Gastrocnemius medialis (tissue), 4 donors: ENCODE data around the gene ST8SIA2. TPM values are rescaled to one million over a fixed set of nuclear protein-coding genes. Genes with fewer than 3 reads are reported as not detected.

ENCODE experiments used
- ATAC-seq, 2 donors: fragments of 150-250 bp; one replicate each; pipeline ENCODE4 v1.9.1; 2016
- DNase-seq, 2 donors: peaks; one replicate each; pipeline ENCODE4 v3.0.0-alpha.2; 2019
- H3K27ac ChIP-seq, 4 donors: fragments of 200-600 bp; sonication (generic); 1 replicate in 1 of 4; 2 replicates in 3 of 4; pipeline ENCODE4 v1.5.1; 2016 to 2018; ENCODE audit warnings: mild to moderate bottlenecking in 2 of 4, moderate library complexity in 1 of 4
- H3K27me3 ChIP-seq, 3 donors: fragments of 200-600 bp; sonication (generic) in 2 of 3; 1 replicate in 1 of 3; 2 replicates in 2 of 3; pipeline versions ENCODE4 v1.5.1 to v1.6.0; 2016 to 2019; ENCODE audit warnings: mild to moderate bottlenecking in 1 of 3, moderate library complexity in 1 of 3
- H3K36me3 ChIP-seq, 2 donors: fragments of 200-600 bp; sonication (generic) in 1 of 2; one replicate each; pipeline ENCODE4 v1.5.1; 2017 to 2018
- H3K4me1 ChIP-seq, 2 donors: fragments of 200-600 bp; sonication (generic) in 1 of 2; one replicate each; pipeline ENCODE4 v1.5.1; 2016 to 2017; ENCODE audit warnings: mild to moderate bottlenecking in 2 of 2
- H3K4me3 ChIP-seq, 4 donors: fragments of 200-600 bp; sonication (generic) in 3 of 4; 1 replicate in 1 of 4; 2 replicates in 3 of 4; pipeline ENCODE4 v1.5.1; 2016 to 2019; ENCODE audit warnings: mild to moderate bottlenecking in 2 of 4
- H3K9me3 ChIP-seq, 3 donors: fragments of 200-600 bp; sonication (generic) in 2 of 3; 1 replicate in 1 of 3; 2 replicates in 2 of 3; pipeline ENCODE4 v1.5.1; 2016 to 2019
- POLR2A ChIP-seq, 2 donors: fragments of 450-650 bp; IDR thresholded peaks; one replicate each; pipeline ENCODE4 v1.6.1; 2017; ENCODE audit warnings: antibody characterized with exemption in 2 of 2, mild to moderate bottlenecking in 2 of 2, moderate library complexity in 2 of 2
- in situ Hi-C, 4 donors: fragments of 200-750 bp; cut with MboI; loops; one replicate each; pipeline versions ENCODE4 v1.15.0 to v1.8.0; 2017; ENCODE audit warnings: low sequenced_read_pairs in 4 of 4
- intact Hi-C: fragments of 100-400 bp; cut with DNase I; formaldehyde crosslinking; loops from one replicate; pipeline ENCODE4 v1.15.1; 2023; ENCODE audit warnings: low total_unique reads
- total RNA-seq, 4 donors: library from RNA; depleted of rRNA; stranded (reverse); fragments of >200 nt; gene quantifications; one replicate each; pipeline versions ENCODE4 v1.1.0 to v1.2.3, GENCODE V29; 2016
- TF ChIP-seq, protein P1 (sequence below), 5 experiments: fragments of 450-650 bp in 3 of 5; fragments of 200-600 bp in 2 of 5; sonication (generic) in 2 of 5; IDR thresholded peaks in 4 of 5; conservative IDR thresholded peaks in 1 of 5; 1 replicate in 4 of 5; 2 replicates in 1 of 5; pipeline ENCODE4 v1.5.1; 2016 to 2019; ENCODE audit warnings: antibody characterized with exemption in 5 of 5, mild to moderate bottlenecking in 3 of 5, moderate library complexity in 3 of 5

ST8SIA2 gene
- total RNA-seq, 4 donors from 2014 or later, result not detected

DNA sequence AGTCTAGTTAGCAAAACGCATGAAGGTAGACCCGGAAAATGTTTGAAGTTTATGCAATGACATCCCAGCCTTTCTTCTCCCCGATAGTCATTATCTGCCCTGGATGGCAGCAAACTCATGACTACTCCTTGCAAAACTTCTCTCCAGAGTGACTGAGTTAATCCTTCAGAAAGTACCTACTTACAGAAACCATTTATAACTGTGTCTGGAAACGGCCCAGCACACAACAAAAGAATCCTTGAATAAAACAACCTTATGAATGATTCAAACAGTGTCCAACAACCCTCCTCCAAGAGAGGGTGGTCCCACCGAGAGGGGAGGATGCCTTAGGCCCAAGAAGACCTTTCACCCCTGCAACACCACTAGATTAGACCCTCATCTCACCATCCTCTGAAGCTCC, 14.2 kb downstream of the ST8SIA2 start:
- ATAC-seq (no peak), DNase-seq (no peak)
- Histone ChIP-seq H3K9me3 (no peaks in the 10 kb centered on the region), H3K4me3 (no peak overlapping the region), H3K4me1 (no peaks in the 10 kb centered on the region), H3K36me3 (no peaks in the 10 kb centered on the region), H3K27ac (no peak overlapping the region), H3K27me3 (no peaks in the 10 kb centered on the region)
- in situ Hi-C loops (no loop called here), intact Hi-C loops (no loop called here)
- no peak for TF ChIP-seq POLR2A (IDR thresholded peaks at IDR 0.05)
- TF ChIP-seq, protein P1, sequence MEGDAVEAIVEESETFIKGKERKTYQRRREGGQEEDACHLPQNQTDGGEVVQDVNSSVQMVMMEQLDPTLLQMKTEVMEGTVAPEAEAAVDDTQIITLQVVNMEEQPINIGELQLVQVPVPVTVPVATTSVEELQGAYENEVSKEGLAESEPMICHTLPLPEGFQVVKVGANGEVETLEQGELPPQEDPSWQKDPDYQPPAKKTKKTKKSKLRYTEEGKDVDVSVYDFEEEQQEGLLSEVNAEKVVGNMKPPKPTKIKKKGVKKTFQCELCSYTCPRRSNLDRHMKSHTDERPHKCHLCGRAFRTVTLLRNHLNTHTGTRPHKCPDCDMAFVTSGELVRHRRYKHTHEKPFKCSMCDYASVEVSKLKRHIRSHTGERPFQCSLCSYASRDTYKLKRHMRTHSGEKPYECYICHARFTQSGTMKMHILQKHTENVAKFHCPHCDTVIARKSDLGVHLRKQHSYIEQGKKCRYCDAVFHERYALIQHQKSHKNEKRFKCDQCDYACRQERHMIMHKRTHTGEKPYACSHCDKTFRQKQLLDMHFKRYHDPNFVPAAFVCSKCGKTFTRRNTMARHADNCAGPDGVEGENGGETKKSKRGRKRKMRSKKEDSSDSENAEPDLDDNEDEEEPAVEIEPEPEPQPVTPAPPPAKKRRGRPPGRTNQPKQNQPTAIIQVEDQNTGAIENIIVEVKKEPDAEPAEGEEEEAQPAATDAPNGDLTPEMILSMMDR (IDR thresholded peaks at IDR 0.05 in 4 of 5, conservative IDR thresholded peaks at IDR 0.05 in 1 of 5), result no peak

DNA sequence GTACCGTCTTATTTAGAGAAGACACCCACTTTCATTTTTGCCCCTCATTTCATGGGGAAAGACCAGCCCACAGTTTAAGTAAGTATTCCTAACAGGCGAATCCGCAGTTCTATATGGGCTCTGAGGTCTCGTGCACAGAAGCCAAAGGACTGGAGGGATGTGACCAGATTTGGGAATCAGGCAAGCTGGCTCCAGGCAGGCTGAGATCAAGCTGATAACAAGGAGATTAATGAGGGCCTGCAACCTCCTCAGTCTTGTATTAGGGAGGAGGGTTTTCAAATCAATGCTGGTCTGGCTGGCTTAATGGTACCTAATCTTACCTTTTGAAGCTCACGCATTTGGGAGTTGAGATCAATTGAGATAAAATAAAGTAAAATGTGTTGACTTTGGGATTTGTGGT, 15.3 kb downstream of the ST8SIA2 start:
- no peaks in the 10 kb centered on the region for H3K9me3 ChIP-seq
- TF ChIP-seq POLR2A (IDR thresholded peaks at IDR 0.05), result no peak
- TF ChIP-seq, protein P1 (IDR thresholded peaks at IDR 0.05 in 4 of 5, conservative IDR thresholded peaks at IDR 0.05 in 1 of 5), result no peak
- H3K36me3 ChIP-seq, result no peaks in the 10 kb centered on the region
- in situ Hi-C loops (no loop called here), intact Hi-C loops (no loop called here)
- H3K4me3 ChIP-seq, result no peak overlapping the region
- ATAC-seq (no peak), DNase-seq (no peak)
- H3K4me1 ChIP-seq, result no peaks in the 10 kb centered on the region
- no peak overlapping the region for H3K27ac ChIP-seq
- H3K27me3 ChIP-seq, result no peaks in the 10 kb centered on the region

DNA sequence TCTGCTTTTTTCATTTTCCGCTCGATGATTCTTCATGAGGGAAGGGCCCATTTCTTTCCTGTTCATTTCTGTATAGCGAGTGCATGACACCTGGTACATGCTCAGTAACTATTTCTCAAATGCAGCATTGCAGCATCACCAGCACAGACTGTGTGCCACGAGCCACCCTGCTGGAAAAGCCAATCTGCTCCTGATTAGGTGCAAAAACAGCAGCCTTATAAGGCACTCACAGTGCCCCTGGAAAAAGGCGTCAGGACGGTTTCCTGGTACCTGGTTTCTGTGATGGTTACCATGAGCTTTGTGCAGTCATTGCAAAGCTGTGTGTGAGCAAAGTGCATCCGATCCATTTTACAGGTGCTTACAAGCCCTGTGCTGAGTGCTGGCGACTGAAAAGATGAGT, 15.8 kb downstream of the ST8SIA2 start:
- ATAC-seq (no peak), DNase-seq (no peak)
- Histone ChIP-seq H3K9me3 (no peaks in the 10 kb centered on the region), H3K27me3 (no peaks in the 10 kb centered on the region), H3K27ac (no peak overlapping the region), H3K36me3 (no peaks in the 10 kb centered on the region), H3K4me1 (no peaks in the 10 kb centered on the region), H3K4me3 (no peak overlapping the region)
- no peak for TF ChIP-seq POLR2A (IDR thresholded peaks at IDR 0.05)
- TF ChIP-seq, protein P1 (IDR thresholded peaks at IDR 0.05 in 4 of 5, conservative IDR thresholded peaks at IDR 0.05 in 1 of 5), result no peak
- in situ Hi-C loops (no loop called here), intact Hi-C loops (no loop called here)

DNA sequence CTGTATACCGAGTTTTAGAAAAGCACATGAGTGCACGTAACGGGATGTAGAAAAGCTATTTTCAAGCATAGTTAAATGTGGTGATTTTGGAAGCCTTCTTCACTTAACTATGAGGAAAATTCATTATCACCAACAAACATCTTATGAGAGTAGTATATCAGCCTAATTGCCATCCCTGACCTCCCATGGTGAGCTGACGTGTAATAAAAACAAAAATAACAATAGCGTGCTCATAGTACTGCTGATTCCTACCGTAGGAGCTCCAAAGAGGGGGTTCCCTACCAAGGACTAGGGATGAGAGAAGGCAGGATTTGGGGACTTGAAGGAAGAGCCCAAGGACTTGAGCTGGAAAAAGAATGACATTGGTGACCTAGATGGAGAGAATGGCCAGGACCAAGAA, 16.9 kb downstream of the ST8SIA2 start:
- DNase-seq (no peak), ATAC-seq (no peak)
- no peak for TF ChIP-seq POLR2A (IDR thresholded peaks at IDR 0.05)
- TF ChIP-seq, protein P1 (IDR thresholded peaks at IDR 0.05 in 4 of 5, conservative IDR thresholded peaks at IDR 0.05 in 1 of 5), result no peak
- H3K27me3 ChIP-seq, result no peaks in the 10 kb centered on the region
- H3K4me1 ChIP-seq, result peaks cover 0 to 6% of the 10 kb centered on the region in 2 donors
- in situ Hi-C loops, result no loop called here
- H3K36me3 ChIP-seq, result no peaks in the 10 kb centered on the region
- H3K4me3 ChIP-seq, result no peak overlapping the region
- intact Hi-C loops, result no loop called here
- H3K27ac ChIP-seq, result no peak overlapping the region
- no peaks in the 10 kb centered on the region for H3K9me3 ChIP-seq

DNA sequence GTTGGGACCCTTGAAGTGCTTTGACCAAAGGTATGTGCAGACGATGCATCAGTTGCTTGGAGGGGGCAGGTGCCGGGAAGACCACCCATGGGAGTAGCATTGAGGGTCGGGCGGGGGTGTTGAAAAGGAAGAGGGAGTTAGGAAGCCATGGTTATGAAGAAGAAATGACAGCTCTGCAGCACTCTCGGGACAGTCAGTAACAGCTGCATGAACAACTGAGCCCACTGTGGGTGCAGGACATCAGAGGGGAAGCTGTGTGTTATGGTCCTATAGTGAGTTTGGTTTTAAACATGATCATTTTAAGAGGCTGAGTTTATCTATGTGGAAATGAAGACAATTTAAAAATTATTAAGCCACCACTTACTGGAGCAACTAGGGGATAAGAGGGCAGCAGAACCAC, 17.6 kb downstream of the ST8SIA2 start:
- TF ChIP-seq POLR2A (IDR thresholded peaks at IDR 0.05), result no peak
- TF ChIP-seq, protein P1 (IDR thresholded peaks at IDR 0.05 in 4 of 5, conservative IDR thresholded peaks at IDR 0.05 in 1 of 5), result no peak
- no peaks in the 10 kb centered on the region for H3K9me3 ChIP-seq
- H3K27me3 ChIP-seq, result no peaks in the 10 kb centered on the region
- H3K27ac ChIP-seq, result no peak overlapping the region
- no peak for ATAC-seq
- in situ Hi-C loops, result no loop called here
- no peak for DNase-seq
- H3K36me3 ChIP-seq, result no peaks in the 10 kb centered on the region
- no peak overlapping the region for H3K4me3 ChIP-seq
- H3K4me1 ChIP-seq, result peaks cover 0 to 10% of the 10 kb centered on the region in 2 donors
- intact Hi-C loops, result no loop called here
